Loucy (cell line): ENCODE measurements around the gene EGFL7.

ENCODE experiments used
- H2AFZ ChIP-seq: fragments of 200-600 bp; sonication (generic); 2 replicates; pipeline ENCODE4 v1.6.0; 2016; ENCODE audit warnings: antibody characterized with exemption, mild to moderate bottlenecking, low read length, moderate library complexity
- H3F3A ChIP-seq: fragments of 200-600 bp; 2 replicates; pipeline ENCODE4 v1.6.0; 2016; ENCODE audit warnings: antibody characterized with exemption, low read depth, mild to moderate bottlenecking
- H3K27me3 ChIP-seq: fragments of 200-600 bp; sonication (generic); 2 replicates; pipeline ENCODE4 v1.6.1; 2014; ENCODE audit warnings: low read length, mild to moderate bottlenecking; ENCODE audit not compliant: insufficient read depth, poor library complexity, severe bottlenecking
- H3K36me3 ChIP-seq: fragments of 200-600 bp; sonication (generic); 2 replicates; pipeline ENCODE4 v1.6.1; 2016; ENCODE audit warnings: low read length; ENCODE audit not compliant: insufficient read depth
- H3K4me1 ChIP-seq: fragments of 200-600 bp; sonication (generic); 2 replicates; pipeline ENCODE4 v1.5.1; 2014; ENCODE audit warnings: low read length, mild to moderate bottlenecking; ENCODE audit not compliant: insufficient read depth, poor library complexity, severe bottlenecking
- H3K4me2 ChIP-seq: fragments of 200-600 bp; sonication (generic); 2 replicates; pipeline ENCODE4 v1.6.0; 2014; ENCODE audit warnings: antibody characterized with exemption, low read length, low read depth, mild to moderate bottlenecking; ENCODE audit not compliant: poor library complexity, severe bottlenecking
- H3K4me3 ChIP-seq: fragments of 200-600 bp; sonication (generic); 2 replicates; pipeline ENCODE4 v1.5.1; 2014; ENCODE audit warnings: low read length, mild to moderate bottlenecking, mixed read lengths; ENCODE audit not compliant: poor library complexity, severe bottlenecking
- H3K79me2 ChIP-seq: fragments of 200-600 bp; sonication (generic); 2 replicates; pipeline ENCODE4 v1.6.1; 2014; ENCODE audit warnings: low read length; ENCODE audit not compliant: insufficient read depth
- H3K9ac ChIP-seq: fragments of 200-600 bp; sonication (generic); 2 replicates; pipeline ENCODE4 v1.6.0; 2014; ENCODE audit warnings: mild to moderate bottlenecking, low read depth, low read length, moderate library complexity; ENCODE audit not compliant: poor library complexity, severe bottlenecking
- H3K9me2 ChIP-seq: fragments of 200-600 bp; sonication (generic); replicated peaks from 2 replicates; pipeline ENCODE4 v1.6.1; 2016; ENCODE audit warnings: low read depth, low read length, mixed read lengths
- H3K9me3 ChIP-seq: fragments of 200-600 bp; sonication (generic); 2 replicates; pipeline ENCODE4 v1.6.1; 2014; ENCODE audit warnings: mild to moderate bottlenecking, antibody characterized with exemption, low read length, low read depth; ENCODE audit not compliant: insufficient read depth
- H4K20me1 ChIP-seq: fragments of 200-600 bp; sonication (generic); 2 replicates; pipeline ENCODE4 v1.6.0; 2014; ENCODE audit warnings: antibody characterized with exemption, low read length, mild to moderate bottlenecking; ENCODE audit not compliant: insufficient read depth, poor library complexity, severe bottlenecking
- CTCF ChIP-seq: fragments of 200-600 bp; sonication (generic); conservative IDR thresholded peaks from 2 replicates; pipeline ENCODE4 v1.5.1; 2014; ENCODE audit warnings: mild to moderate bottlenecking, antibody characterized with exemption, low read length
- EZH2phosphoT487 ChIP-seq: fragments of 200-600 bp; IDR thresholded peaks from 2 replicates; pipeline ENCODE4 v1.6.1; 2018; ENCODE audit warnings: antibody characterized with exemption, mild to moderate bottlenecking, moderate library complexity, borderline replicate concordance

Gene EGFL7

DNA sequence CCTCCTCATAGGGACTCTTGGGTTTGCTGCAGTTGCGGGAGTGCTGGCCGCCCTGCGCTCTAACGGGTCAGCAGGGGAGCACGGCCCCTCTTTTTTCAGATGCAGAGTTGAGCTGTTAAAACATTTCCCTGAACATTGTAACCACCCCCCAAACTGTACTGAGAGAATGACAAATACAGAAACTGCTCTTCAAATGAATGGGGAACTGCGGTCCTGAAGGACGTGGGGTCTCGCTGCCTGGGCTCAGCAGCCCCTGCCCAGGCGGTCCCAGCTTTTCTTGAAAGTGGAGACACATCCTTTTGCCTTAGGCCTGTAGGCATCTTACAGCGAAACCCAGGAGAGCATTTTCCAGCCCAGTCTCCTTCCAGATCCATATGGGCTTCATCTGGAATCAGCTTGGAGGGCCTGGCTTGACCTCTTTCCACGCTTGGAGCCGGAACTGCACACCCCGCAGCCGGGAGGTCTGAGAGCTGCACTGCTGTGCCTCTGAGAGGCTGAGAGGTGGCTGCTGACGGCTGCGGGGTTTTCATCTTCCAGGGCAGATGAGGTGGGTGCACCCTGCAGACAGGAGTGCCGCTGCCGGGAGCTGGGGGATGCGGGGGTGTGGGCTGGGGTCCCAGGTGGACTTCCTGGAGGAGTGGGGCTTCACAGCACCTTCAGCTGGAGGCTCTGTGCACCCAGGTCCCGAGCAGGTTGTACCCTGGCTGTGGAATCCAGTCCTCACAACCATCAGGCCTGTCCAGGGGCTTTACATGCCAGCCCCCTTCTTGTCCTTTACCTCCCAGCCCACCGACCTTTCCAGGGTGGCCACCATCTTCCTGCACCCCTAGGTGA is 25.8 kb downstream of the EGFL7 start:
- Histone ChIP-seq H2AFZ (no peak overlapping the region), H3K9me2 (no peaks in the 10 kb centered on the region), H3K4me3 (no peak overlapping the region), H3K79me2 (peaks cover 33% of the 10 kb centered on the region), H3K4me2 (no peak overlapping the region), H3K27me3 (no peaks in the 10 kb centered on the region), H3K9me3 (no peaks in the 10 kb centered on the region), H3K36me3 (no peaks in the 10 kb centered on the region), H3F3A (no peaks in the 10 kb centered on the region), H3K9ac (no peak overlapping the region), H3K4me1 (peaks cover 25% of the 10 kb centered on the region), H4K20me1 (peaks cover 26% of the 10 kb centered on the region)
- TF ChIP-seq EZH2phosphoT487: no peak
- TF ChIP-seq CTCF: no peak

DNA sequence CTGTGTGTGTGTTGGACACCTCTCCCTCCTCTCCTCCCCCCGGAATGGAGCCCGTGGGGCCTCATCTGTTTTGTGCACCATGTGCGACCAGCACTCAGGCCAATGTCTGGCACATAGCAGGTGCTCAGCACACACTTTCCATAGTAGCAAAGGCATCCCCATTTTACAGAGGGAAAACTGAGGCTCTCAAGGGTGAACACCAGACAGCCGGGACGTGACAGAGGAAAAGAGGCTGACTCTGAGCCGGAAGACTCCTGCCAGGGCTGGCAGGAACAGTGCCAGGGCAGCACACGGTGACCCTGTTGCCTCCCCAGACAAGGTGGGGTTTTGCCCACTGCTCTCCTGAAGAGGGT is 26.4 kb downstream of the EGFL7 start:
- Histone ChIP-seq H3K9ac (no peak overlapping the region), H3K79me2 (peaks cover 27% of the 10 kb centered on the region), H4K20me1 (peaks cover 23% of the 10 kb centered on the region), H3K27me3 (no peaks in the 10 kb centered on the region), H3K4me1 (peaks cover 19% of the 10 kb centered on the region), H3K36me3 (no peaks in the 10 kb centered on the region), H3K4me2 (no peak overlapping the region), H3F3A (no peaks in the 10 kb centered on the region), H2AFZ (no peak overlapping the region), H3K4me3 (no peak overlapping the region), H3K9me2 (no peaks in the 10 kb centered on the region), H3K9me3 (no peaks in the 10 kb centered on the region)
- TF ChIP-seq EZH2phosphoT487 (no peak), CTCF (no peak)

DNA sequence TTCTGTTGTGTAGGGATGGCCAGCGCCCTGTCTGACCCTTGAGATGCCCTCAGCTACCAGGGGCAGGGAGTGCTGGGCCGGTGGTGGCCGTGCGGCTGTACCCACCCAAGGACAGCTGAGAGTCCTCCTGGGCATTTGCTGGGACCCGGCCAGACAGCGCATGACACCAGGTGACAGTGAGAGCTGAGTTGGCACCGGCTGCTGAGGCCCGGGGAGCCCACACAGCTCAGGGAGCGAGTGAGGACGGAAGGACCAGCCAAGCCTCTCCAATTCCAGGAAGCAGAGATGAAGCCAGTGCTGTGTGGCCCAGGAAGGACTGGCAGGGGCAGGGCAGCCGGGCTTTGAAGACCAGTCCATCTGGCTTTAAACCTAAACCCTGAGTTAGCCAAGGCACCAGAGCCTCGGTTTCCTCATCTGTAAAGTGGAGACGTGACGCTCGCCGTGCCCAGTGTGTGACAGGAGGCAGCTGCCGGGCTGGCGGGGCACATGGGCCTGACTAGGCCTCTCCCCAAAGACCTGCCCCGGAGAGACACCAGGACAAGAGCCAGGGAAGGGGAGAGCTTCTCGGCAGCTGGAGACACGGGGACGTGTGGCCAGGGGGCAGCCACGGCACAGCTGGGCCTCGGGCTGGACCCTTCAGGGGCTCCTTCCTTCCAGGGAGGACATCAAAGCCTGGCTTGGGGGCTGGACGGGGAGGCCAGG is 27.5 kb downstream of the EGFL7 start:
- TF ChIP-seq CTCF: no peak
- no peak for TF ChIP-seq EZH2phosphoT487
- H3K36me3 ChIP-seq: no peaks in the 10 kb centered on the region
- H4K20me1 ChIP-seq: peaks cover 11% of the 10 kb centered on the region
- no peaks in the 10 kb centered on the region for H3K9me2 ChIP-seq
- H2AFZ ChIP-seq: no peak overlapping the region
- peaks cover 15% of the 10 kb centered on the region for H3K79me2 ChIP-seq
- peaks cover 14% of the 10 kb centered on the region for H3K4me1 ChIP-seq
- H3K4me3 ChIP-seq: no peak overlapping the region
- H3K9ac ChIP-seq: no peak overlapping the region
- H3K9me3 ChIP-seq: no peaks in the 10 kb centered on the region
- no peaks in the 10 kb centered on the region for H3K27me3 ChIP-seq
- no peaks in the 10 kb centered on the region for H3F3A ChIP-seq
- H3K4me2 ChIP-seq: no peak overlapping the region
